Liver (tissue), 3 donors: ENCODE data around the gene DISP3.

Source experiments
- CTCF ChIP-seq: fragments of 150-350 bp; IDR thresholded peaks from 2 replicates; pipeline ENCODE4 v1.5.1; 2017; ENCODE audit warnings: improper control_type of control experiment, low read depth, low read length; ENCODE audit not compliant: missing input control
- EGR1 ChIP-seq, 2 donors: IDR thresholded peaks; 2 replicates each; pipeline ENCODE4 v1.6.1; 2016 to 2018; ENCODE audit warnings: antibody characterized with exemption in 2 of 2, low read depth in 2 of 2
- FOXA1 ChIP-seq: IDR thresholded peaks from 2 replicates; pipeline ENCODE4 v1.6.1; 2016; ENCODE audit warnings: antibody characterized with exemption
- GABPA ChIP-seq, 2 donors: IDR thresholded peaks in 1 of 2; conservative IDR thresholded peaks in 1 of 2; 2 replicates each; pipeline ENCODE4 v1.6.1; 2016; ENCODE audit warnings: antibody characterized with exemption in 2 of 2, mild to moderate bottlenecking in 1 of 2, moderate library complexity in 1 of 2
- HNF4A ChIP-seq, 2 donors: conservative IDR thresholded peaks; 2 replicates each; pipeline ENCODE4 v1.6.1; 2016; ENCODE audit warnings: antibody characterized with exemption in 2 of 2, mild to moderate bottlenecking in 2 of 2
- HNF4G ChIP-seq: IDR thresholded peaks from 2 replicates; pipeline ENCODE4 v1.6.1; 2016; ENCODE audit warnings: antibody characterized with exemption
- JUND ChIP-seq, 2 donors: IDR thresholded peaks; 2 replicates each; pipeline ENCODE4 v1.6.1; 2016; ENCODE audit warnings: antibody characterized with exemption in 2 of 2
- RAD21 ChIP-seq, 2 donors: IDR thresholded peaks; 2 replicates each; pipeline ENCODE4 v1.6.1; 2016; ENCODE audit warnings: antibody characterized with exemption in 2 of 2, mild to moderate bottlenecking in 2 of 2
- SP1 ChIP-seq: IDR thresholded peaks from 2 replicates; pipeline ENCODE4 v1.6.1; 2018; ENCODE audit warnings: antibody characterized with exemption, mild to moderate bottlenecking
- TAF1 ChIP-seq: conservative IDR thresholded peaks from 2 replicates; pipeline ENCODE4 v1.6.1; 2016; ENCODE audit warnings: antibody characterized with exemption, mild to moderate bottlenecking
- YY1 ChIP-seq: IDR thresholded peaks from 2 replicates; pipeline ENCODE4 v1.6.1; 2016; ENCODE audit warnings: antibody characterized with exemption, mild to moderate bottlenecking
- TF ChIP-seq, protein P1 (sequence below): IDR thresholded peaks from 2 replicates; pipeline ENCODE4 v1.6.1; 2016; ENCODE audit warnings: antibody characterized with exemption
- TF ChIP-seq, protein P2 (sequence below): IDR thresholded peaks from 2 replicates; pipeline ENCODE4 v1.6.1; 2016; ENCODE audit warnings: antibody characterized with exemption
- TF ChIP-seq, protein P3 (sequence below): IDR thresholded peaks from 2 replicates; pipeline ENCODE4 v1.6.1; 2016; ENCODE audit warnings: antibody characterized with exemption, mild to moderate bottlenecking
- donor health status: healthy.
- donor health status: healthy.

DNA sequence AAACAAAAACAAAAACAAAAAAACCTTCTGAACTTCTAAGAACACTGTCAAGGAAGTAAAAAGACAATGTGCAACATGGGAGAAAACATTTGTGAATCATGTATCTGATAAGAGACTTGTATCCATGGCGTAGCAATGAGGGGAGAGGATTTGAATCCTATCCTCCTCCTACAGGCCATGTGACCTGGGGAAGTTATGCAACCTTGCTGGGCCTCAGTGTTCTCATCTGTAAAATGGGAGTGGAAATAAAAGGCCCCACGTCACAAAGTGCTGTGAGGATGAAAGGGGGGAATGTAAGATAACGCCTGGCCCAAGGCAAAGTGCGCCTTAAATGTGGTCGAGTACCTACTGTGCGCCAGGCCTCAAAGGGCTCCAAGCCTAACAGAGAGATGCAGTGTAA, 83.7 kb downstream of the DISP3 start:
- TF ChIP-seq CTCF (no peak), GABPA (IDR thresholded peaks at IDR 0.05 in 1 of 2, conservative IDR thresholded peaks at IDR 0.05 in 1 of 2) (no peak), RAD21 (IDR thresholded peaks at IDR 0.05) (no peak), JUND (IDR thresholded peaks at IDR 0.05) (no peak), YY1 (no peak), SP1 (no peak), TAF1 (no peak), EGR1 (IDR thresholded peaks at IDR 0.05; ENCODE audit: low read depth in 2 of 2) (no peak), FOXA1 (no peak), HNF4A (conservative IDR thresholded peaks at IDR 0.05) (no peak), HNF4G (no peak)
- TF ChIP-seq, protein P1, sequence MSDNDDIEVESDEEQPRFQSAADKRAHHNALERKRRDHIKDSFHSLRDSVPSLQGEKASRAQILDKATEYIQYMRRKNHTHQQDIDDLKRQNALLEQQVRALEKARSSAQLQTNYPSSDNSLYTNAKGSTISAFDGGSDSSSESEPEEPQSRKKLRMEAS, result no peak
- TF ChIP-seq, protein P2, sequence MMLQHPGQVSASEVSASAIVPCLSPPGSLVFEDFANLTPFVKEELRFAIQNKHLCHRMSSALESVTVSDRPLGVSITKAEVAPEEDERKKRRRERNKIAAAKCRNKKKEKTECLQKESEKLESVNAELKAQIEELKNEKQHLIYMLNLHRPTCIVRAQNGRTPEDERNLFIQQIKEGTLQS, result no peak
- TF ChIP-seq, protein P3, sequence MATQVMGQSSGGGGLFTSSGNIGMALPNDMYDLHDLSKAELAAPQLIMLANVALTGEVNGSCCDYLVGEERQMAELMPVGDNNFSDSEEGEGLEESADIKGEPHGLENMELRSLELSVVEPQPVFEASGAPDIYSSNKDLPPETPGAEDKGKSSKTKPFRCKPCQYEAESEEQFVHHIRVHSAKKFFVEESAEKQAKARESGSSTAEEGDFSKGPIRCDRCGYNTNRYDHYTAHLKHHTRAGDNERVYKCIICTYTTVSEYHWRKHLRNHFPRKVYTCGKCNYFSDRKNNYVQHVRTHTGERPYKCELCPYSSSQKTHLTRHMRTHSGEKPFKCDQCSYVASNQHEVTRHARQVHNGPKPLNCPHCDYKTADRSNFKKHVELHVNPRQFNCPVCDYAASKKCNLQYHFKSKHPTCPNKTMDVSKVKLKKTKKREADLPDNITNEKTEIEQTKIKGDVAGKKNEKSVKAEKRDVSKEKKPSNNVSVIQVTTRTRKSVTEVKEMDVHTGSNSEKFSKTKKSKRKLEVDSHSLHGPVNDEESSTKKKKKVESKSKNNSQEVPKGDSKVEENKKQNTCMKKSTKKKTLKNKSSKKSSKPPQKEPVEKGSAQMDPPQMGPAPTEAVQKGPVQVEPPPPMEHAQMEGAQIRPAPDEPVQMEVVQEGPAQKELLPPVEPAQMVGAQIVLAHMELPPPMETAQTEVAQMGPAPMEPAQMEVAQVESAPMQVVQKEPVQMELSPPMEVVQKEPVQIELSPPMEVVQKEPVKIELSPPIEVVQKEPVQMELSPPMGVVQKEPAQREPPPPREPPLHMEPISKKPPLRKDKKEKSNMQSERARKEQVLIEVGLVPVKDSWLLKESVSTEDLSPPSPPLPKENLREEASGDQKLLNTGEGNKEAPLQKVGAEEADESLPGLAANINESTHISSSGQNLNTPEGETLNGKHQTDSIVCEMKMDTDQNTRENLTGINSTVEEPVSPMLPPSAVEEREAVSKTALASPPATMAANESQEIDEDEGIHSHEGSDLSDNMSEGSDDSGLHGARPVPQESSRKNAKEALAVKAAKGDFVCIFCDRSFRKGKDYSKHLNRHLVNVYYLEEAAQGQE, result no peak
